ENCODE data around the gene PRDM11. TPM values are rescaled to one million over a fixed set of nuclear protein-coding genes. Genes with fewer than 3 reads are reported as not detected.

The PRDM11 gene
- total RNA-seq, 1 donor = 6.5 TPM

GRCh38 chr11:45141631-45142030 is 4.8 kb upstream of the PRDM11 start:
- no peak overlapping the region for H3K4me3 ChIP-seq (ENCODE audit: low read depth, low read length)
- TF ChIP-seq, protein P1, sequence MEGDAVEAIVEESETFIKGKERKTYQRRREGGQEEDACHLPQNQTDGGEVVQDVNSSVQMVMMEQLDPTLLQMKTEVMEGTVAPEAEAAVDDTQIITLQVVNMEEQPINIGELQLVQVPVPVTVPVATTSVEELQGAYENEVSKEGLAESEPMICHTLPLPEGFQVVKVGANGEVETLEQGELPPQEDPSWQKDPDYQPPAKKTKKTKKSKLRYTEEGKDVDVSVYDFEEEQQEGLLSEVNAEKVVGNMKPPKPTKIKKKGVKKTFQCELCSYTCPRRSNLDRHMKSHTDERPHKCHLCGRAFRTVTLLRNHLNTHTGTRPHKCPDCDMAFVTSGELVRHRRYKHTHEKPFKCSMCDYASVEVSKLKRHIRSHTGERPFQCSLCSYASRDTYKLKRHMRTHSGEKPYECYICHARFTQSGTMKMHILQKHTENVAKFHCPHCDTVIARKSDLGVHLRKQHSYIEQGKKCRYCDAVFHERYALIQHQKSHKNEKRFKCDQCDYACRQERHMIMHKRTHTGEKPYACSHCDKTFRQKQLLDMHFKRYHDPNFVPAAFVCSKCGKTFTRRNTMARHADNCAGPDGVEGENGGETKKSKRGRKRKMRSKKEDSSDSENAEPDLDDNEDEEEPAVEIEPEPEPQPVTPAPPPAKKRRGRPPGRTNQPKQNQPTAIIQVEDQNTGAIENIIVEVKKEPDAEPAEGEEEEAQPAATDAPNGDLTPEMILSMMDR (IDR thresholded peaks at IDR 0.05; ENCODE audit: insufficient read depth, low read depth, low read length) = no peak
- no peak for DNase-seq (ENCODE audit: low read depth)

DNA sequence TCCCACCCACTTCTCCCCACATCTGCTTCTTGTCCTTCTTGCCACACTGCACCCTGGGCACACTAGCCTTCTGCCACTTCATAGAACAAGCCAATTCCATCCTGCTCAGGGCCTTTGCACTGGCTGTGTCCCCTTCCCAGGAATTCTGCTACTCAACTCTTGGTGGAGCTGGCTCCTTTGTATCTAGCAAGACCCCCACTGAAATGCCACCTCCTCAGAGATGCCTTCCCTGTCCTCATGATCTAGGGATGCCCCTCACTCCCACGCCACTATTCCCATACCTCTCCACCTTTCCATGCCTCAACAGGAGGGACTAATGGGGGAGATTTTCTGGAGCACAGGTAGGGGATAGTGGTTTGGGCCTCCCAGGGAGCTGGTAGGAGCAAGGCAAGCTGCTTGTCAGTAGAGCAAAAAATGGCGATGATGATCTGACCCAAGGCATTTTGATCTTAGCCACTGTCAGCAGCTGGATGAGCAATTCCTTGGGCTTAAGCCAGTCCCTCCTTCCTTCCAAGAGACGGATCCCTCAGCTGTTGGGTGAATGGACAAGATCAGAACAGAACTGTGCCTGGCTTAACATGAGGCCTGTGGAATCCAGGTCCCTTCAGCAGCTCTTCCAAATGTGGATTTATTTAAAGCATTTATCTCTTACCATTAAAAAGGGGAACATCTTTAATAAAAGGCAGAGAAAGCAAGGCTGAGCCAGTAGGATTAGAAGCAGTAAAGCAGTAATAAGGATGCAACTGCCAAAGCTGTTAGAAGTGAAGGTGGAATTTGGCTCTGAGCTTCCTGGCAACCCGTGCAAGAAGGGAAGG is 4.0 kb upstream of the PRDM11 start:
- DNase-seq (ENCODE audit: low read depth) = no peak
- TF ChIP-seq, protein P1 (IDR thresholded peaks at IDR 0.05; ENCODE audit: insufficient read depth, low read depth, low read length) = no peak

DNA sequence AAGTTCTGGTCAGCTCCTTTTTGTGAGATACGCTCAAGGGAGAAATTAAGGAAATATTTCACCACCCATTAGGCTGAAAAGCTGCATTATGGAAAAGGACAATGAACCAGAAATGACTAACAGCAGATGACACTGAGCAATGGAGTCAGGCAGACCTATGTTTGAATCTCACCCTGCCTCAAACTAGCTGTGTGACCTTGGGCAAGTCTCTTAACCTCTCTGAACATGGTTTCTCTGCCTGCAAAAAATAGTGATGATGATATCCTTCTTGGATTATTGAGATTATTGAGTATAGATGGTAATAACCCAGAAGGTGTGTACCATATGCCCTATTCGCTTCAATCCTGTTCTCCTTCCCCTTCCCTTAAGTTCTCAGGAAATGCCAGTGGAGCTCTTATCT is 2.9 kb upstream of the PRDM11 start:
- TF ChIP-seq, protein P1 (IDR thresholded peaks at IDR 0.05; ENCODE audit: insufficient read depth, low read depth, low read length) = no peak
- DNase-seq (ENCODE audit: low read depth) = no peak
- H3K4me3 ChIP-seq (ENCODE audit: low read depth, low read length) = no peak overlapping the region

More for the DNA sequence above, 4.0 kb upstream of the PRDM11 start:
- no peak overlapping the region for H3K4me3 ChIP-seq (ENCODE audit: low read depth, low read length)

GRCh38 chr11:45144126-45145082 is 2.0 kb upstream of the PRDM11 start:
- no peak overlapping the region for H3K4me3 ChIP-seq (ENCODE audit: low read depth, low read length)
- TF ChIP-seq, protein P1 (IDR thresholded peaks at IDR 0.05; ENCODE audit: insufficient read depth, low read depth, low read length) = no peak
- no peak for DNase-seq (ENCODE audit: low read depth)

- TF ChIP-seq, protein P1 (IDR thresholded peaks at IDR 0.05; ENCODE audit: insufficient read depth, low read depth, low read length) = no peak
- H3K4me3 ChIP-seq (ENCODE audit: low read depth, low read length) = no peak overlapping the region
- no peak for DNase-seq (ENCODE audit: low read depth)
Measured at GRCh38 chr11:45145083-45145378, 1.4 kb upstream of the PRDM11 start.

- TF ChIP-seq, protein P1 (IDR thresholded peaks at IDR 0.05; ENCODE audit: insufficient read depth, low read depth, low read length) = no peak
- peak overlapping the region; percentile 76 for H3K4me3 ChIP-seq (ENCODE audit: low read depth, low read length)
- DNase-seq (ENCODE audit: low read depth) = peak; percentile 33
Measured at GRCh38 chr11:45145379-45146071, 914 bp upstream of the PRDM11 start.
